Measurements from ENCODE around the gene DDX42. TPM values are rescaled to one million over a fixed set of nuclear protein-coding genes. Genes with fewer than 3 reads are reported as not detected.

The DDX42 gene
- total and polyA plus RNA-seq, 2 of the 13 experiments (the other 11 are each of a cell fraction or from before 2014, with no cell fraction given): 87.2 to 92.9 TPM

DNA sequence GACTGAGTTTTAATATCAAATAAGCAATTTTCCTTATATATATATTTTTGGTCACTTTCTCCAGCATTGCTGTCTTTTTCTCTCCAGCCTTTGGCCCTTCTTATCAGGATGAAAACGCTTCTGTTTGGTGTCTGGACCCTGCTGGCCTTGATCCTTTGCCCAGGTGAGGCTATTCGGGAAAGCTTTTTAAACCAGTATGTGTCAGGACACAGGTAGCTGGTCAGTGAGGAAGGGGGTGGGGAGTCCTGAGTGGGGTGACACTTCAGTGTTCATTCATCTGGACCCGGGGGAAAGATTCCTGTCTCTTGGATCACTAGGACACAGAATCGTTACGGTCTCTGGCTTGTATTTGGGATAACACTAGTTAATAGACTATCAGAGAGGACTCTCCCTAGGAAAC lies 80.7 kb downstream of the DDX42 start (continued):
- TF ChIP-seq ZMYM4 (CRISPR knock-in tag; IDR thresholded peaks at IDR 0.05) (peak; percentile 63), KAT8 (CRISPR knock-in tag; IDR thresholded peaks at IDR 0.05) (peak; percentile 40; the same call in 1 of the 2 replicates), HOXA3 (CRISPR knock-in tag; IDR thresholded peaks at IDR 0.05) (peak; percentile 38; the same call in 1 of the 2 replicates), EP300 (IDR thresholded peaks at IDR 0.05; ENCODE audit: low read depth in 2 of 2, low read length in 2 of 2) (peak in 1 of 2 experiments; percentile 63; a peak in 2 of 4 replicates), EP300 (CRISPR knock-in tag; IDR thresholded peaks at IDR 0.05; ENCODE audit: borderline replicate concordance) (no peak), TMF1 (CRISPR knock-in tag; IDR thresholded peaks at IDR 0.05; ENCODE audit: low read depth) (no peak), ZNF10 (CRISPR knock-in tag; IDR thresholded peaks at IDR 0.05; ENCODE audit: borderline replicate concordance, low read depth) (no peak), ZNF629 (CRISPR knock-in tag; conservative IDR thresholded peaks at IDR 0.05) (no peak), NR2F6 (IDR thresholded peaks at IDR 0.05) (peak; percentile 44; the same call in 1 of the 2 replicates), NR2F6 (CRISPR knock-in tag; IDR thresholded peaks at IDR 0.05) (peak; percentile 51), KLF11 (CRISPR knock-in tag; IDR thresholded peaks at IDR 0.05) (0 out of 2 replicates have a peak, but pooled peaks have one; percentile 42), RXRB (CRISPR knock-in tag; IDR thresholded peaks at IDR 0.05; ENCODE audit: borderline replicate concordance) (peak; percentile 67; the same call in 1 of the 2 replicates), SP5 (CRISPR knock-in tag; IDR thresholded peaks at IDR 0.05; ENCODE audit: borderline replicate concordance, low read depth) (0 out of 2 replicates have a peak, but pooled peaks have one; percentile 18), RARA (CRISPR knock-in tag; IDR thresholded peaks at IDR 0.05) (peak; percentile 55), LCORL (IDR thresholded peaks at IDR 0.05) (no peak), LCORL (CRISPR knock-in tag; IDR thresholded peaks at IDR 0.05) (peak; percentile 96), MED1 (CRISPR knock-in tag; IDR thresholded peaks at IDR 0.05) (peak; percentile 64), HDAC2 (CRISPR knock-in tag; IDR thresholded peaks at IDR 0.05) (peak; percentile 69; the same call in 1 of the 2 replicates), ZEB1 (IDR thresholded peaks at IDR 0.05; ENCODE audit: insufficient replicate concordance, low read depth) (peak; percentile 98), TCF7L2 (IDR thresholded peaks at IDR 0.05; ENCODE audit: low read depth, low read length) (no peak)
- TF ChIP-seq, protein P1, sequence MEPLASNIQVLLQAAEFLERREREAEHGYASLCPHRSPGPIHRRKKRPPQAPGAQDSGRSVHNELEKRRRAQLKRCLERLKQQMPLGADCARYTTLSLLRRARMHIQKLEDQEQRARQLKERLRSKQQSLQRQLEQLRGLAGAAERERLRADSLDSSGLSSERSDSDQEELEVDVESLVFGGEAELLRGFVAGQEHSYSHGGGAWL (CRISPR knock-in tag; IDR thresholded peaks at IDR 0.05): no peak
- TF ChIP-seq, protein P2, sequence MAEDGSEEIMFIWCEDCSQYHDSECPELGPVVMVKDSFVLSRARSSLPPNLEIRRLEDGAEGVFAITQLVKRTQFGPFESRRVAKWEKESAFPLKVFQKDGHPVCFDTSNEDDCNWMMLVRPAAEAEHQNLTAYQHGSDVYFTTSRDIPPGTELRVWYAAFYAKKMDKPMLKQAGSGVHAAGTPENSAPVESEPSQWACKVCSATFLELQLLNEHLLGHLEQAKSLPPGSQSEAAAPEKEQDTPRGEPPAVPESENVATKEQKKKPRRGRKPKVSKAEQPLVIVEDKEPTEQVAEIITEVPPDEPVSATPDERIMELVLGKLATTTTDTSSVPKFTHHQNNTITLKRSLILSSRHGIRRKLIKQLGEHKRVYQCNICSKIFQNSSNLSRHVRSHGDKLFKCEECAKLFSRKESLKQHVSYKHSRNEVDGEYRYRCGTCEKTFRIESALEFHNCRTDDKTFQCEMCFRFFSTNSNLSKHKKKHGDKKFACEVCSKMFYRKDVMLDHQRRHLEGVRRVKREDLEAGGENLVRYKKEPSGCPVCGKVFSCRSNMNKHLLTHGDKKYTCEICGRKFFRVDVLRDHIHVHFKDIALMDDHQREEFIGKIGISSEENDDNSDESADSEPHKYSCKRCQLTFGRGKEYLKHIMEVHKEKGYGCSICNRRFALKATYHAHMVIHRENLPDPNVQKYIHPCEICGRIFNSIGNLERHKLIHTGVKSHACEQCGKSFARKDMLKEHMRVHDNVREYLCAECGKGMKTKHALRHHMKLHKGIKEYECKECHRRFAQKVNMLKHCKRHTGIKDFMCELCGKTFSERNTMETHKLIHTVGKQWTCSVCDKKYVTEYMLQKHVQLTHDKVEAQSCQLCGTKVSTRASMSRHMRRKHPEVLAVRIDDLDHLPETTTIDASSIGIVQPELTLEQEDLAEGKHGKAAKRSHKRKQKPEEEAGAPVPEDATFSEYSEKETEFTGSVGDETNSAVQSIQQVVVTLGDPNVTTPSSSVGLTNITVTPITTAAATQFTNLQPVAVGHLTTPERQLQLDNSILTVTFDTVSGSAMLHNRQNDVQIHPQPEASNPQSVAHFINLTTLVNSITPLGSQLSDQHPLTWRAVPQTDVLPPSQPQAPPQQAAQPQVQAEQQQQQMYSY (CRISPR knock-in tag; IDR thresholded peaks at IDR 0.05): peak; percentile 46; the same call in 1 of the 2 replicates
- TF ChIP-seq, protein P3, sequence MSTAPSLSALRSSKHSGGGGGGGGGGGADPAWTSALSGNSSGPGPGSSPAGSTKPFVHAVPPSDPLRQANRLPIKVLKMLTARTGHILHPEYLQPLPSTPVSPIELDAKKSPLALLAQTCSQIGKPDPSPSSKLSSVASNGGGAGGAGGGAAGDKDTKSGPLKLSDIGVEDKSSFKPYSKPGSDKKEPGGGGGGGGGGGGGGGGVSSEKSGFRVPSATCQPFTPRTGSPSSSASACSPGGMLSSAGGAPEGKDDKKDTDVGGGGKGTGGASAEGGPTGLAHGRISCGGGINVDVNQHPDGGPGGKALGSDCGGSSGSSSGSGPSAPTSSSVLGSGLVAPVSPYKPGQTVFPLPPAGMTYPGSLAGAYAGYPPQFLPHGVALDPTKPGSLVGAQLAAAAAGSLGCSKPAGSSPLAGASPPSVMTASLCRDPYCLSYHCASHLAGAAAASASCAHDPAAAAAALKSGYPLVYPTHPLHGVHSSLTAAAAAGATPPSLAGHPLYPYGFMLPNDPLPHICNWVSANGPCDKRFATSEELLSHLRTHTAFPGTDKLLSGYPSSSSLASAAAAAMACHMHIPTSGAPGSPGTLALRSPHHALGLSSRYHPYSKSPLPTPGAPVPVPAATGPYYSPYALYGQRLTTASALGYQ (CRISPR knock-in tag; IDR thresholded peaks at IDR 0.05): 0 out of 2 replicates have a peak, but pooled peaks have one; percentile 19
- TF ChIP-seq, protein P4, sequence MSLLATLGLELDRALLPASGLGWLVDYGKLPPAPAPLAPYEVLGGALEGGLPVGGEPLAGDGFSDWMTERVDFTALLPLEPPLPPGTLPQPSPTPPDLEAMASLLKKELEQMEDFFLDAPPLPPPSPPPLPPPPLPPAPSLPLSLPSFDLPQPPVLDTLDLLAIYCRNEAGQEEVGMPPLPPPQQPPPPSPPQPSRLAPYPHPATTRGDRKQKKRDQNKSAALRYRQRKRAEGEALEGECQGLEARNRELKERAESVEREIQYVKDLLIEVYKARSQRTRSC (CRISPR knock-in tag; IDR thresholded peaks at IDR 0.05; ENCODE audit: low read depth): no peak
- TF ChIP-seq, protein P5, sequence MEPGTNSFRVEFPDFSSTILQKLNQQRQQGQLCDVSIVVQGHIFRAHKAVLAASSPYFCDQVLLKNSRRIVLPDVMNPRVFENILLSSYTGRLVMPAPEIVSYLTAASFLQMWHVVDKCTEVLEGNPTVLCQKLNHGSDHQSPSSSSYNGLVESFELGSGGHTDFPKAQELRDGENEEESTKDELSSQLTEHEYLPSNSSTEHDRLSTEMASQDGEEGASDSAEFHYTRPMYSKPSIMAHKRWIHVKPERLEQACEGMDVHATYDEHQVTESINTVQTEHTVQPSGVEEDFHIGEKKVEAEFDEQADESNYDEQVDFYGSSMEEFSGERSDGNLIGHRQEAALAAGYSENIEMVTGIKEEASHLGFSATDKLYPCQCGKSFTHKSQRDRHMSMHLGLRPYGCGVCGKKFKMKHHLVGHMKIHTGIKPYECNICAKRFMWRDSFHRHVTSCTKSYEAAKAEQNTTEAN (CRISPR knock-in tag; conservative IDR thresholded peaks at IDR 0.05): no peak
